Measurements from ENCODE around the gene EMD. TPM values are rescaled to one million over a fixed set of nuclear protein-coding genes. Genes with fewer than 3 reads are reported as not detected.
"Not testable (repeated sequence)": the region's sequence is repeated elsewhere in the genome, so short reads cannot be mapped to it uniquely, and the experiment has no call there.

The EMD gene
- polyA plus RNA-seq = 100 to 1,000 TPM in 1 of 3 donors, 10 to 100 TPM in 2; 66.4 to 115 (median 90.5) TPM

DNA sequence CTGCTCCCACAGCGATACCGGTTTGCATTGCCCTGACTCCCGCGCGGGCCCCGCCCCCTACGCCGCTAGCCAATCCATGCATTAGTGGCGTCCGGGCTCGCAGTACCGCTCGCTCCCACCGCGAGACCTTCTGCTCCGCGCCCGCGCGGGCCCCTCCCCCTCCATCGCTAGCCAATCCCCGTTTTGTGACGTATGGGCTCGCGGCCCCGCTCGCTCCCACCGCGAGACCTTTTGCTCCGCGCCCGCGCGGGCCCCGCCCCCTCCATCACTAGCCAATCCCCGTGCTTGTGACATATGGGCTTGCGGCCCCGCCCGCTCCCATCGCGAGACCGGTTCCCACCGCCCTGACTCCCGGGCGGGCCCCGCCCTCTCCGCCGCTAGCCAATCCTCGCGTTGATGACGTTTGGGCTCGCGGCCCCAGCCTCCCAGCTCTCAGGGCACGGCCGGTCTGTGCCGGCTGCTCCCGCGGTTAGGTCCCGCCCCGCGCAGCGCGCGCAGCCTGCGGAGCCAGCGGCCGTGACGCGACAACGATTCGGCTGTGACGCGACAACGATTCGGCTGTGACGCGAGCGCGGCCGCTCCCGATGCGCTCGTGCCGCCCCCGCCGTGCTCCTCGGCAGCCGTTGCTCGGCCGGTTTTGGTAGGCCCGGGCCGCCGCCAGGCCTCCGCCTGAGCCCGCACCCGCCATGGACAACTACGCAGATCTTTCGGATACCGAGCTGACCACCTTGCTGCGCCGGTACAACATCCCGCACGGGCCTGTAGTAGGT, at the start of gene EMD:
Gene EMD (plus strand): TSS at position 497 of the 770 bp plus-strand sequence. CDS start 190 bp downstream, at position 687.
- peak within 1 kb of the TSS; percentile 95 for H3K27ac ChIP-seq (ENCODE audit: low read depth, low read length)
- WGBS, 3 donors = 0 to 34% (median 1%) methylated on average over 35 to 101 of the region's 103 CpGs

DNA sequence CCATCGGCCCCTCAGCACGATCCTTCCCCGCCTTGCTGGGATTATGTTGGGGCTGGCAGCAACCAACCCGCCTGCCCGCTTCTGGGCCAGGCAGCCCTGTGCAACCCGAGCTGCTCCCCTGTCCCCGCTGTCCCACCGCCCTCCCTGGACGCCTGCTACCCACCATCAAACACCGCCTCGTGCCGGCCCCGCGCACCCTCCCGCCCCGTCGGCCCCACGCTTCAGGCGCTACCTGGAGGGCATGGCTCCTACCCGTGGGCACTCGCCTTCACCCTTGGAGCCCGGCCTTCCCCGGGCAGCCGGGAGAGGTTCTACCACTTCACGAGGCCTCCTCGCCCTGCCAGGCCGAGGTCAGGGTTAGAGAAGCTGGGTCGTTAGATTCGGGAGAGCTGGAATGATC, 46.5 kb upstream of the EMD start:
- 87 to 95% (median 93%) methylated on average over 6 to 28 of the region's 29 CpGs for WGBS, 3 donors
- H3K27ac ChIP-seq (ENCODE audit: low read depth, low read length) = no peak overlapping the region

DNA sequence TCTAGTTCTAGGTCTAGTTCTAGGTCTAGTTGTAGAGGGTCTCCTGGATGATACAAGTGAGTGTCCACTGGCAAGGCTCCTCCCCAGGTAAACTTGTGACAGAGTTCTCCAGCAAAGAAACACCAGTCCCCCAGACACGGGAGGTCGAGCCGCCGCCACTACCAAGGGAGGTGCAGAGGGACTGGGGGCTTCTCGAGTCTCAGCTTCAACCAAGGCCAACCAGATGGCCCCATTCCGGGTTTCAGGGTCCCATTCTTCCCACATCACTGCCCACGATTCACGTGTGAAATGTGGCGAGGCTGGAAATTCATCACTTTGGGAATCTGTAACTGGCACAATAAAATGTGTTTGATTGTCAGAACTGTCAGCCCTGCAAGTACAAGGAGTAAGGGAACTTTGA, 46.0 kb upstream of the EMD start:
- 81 to 95% (median 84%) methylated on average over 5 to 9 of the region's 9 CpGs for WGBS, 3 donors
- no peak overlapping the region for H3K27ac ChIP-seq (ENCODE audit: low read depth, low read length)

DNA sequence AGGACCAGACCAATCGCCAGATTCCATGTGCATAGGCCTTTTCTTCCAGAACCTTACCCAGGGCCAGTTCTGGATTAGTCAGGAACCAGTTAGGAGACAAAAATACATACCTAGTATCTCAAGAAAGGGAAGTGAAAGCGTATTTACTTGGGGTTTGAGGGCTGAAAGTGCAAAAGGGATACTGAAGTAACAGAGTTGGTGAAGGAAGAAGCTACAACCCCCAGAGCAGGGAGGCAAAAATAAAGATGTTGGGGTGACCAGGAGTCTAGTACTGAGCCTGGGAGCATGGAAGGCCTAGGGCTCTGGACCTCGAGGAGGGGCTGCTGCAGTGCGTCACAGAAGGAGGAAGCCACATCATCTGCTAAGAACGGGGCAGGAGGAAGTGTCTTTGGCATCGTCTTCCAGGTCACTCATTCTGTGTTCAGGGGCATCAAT, 45.2 kb upstream of the EMD start:
- no peak overlapping the region for H3K27ac ChIP-seq (ENCODE audit: low read depth, low read length)
- 60 to 73% (median 62%) methylated on average over 6 of the region's 6 CpGs for WGBS, 3 donors

DNA sequence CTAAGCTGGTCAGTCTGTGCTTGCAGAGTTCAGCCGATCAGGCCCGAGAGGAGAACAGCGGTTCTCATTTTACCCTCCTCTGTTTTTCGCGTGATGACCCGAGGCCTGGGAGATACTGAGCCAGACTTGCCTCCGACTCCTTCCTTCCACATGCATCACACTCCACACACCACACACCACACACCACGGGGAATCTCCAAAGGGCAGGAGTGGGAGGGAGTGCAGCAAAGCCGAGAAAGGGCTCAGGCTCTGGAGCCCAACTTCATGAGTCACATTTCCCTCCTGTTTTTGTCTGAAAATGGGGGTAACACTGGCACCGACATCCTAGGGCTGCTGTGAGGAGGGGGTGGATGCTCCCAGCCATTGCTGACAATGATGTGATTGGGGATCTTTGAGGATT, 44.6 kb upstream of the EMD start:
- WGBS, 3 donors = 68 to 77% (median 76%) methylated on average over 10 of the region's 10 CpGs
- no peak overlapping the region for H3K27ac ChIP-seq (ENCODE audit: low read depth, low read length)

DNA sequence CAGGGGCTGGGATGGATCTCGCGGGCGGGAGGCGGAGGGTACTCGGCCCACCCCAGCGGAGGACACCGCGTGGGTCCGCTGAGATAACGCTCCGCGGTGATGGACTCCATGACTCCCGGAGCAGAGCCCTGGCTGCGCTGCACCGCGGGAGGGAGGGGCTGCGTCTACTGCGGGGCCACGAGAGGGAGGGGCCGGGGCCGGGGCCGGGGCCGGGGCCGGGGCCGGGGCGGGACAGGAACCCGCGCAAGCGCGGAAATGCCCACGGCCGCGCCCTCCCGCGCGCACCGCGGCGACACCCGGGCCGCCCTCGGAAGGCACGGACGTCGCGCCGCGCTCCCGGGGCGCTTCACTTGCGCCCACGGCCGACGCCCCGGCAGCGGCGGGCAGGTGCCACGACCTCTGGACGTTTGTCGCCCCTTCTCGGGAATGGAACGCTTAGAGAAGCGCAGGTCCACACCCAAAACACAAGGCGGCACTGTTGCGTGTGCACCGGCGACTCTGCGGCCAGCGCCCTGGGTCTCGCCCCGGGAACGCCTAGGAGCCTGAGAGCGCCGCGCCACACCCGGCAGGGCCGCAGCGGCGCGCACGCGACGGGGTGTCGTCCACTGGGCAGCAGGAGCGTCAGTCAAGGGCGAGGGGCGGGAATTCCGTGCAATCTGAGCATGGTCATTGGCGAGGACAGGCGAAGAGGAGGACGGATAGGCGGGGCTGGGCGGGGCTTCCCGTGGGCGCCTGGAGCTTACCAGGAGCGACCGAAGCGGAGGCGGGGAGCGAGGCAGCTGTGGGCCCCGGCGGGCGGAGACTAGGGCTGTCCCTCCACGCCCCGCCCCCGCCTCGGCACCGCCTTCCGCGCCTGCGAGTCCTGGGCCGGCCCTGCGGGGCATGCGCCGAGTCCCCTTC, 37.4 kb upstream of the EMD start:
- WGBS, 3 donors = 0% methylated on average over 13 of the region's 115 CpGs; no CpG with 5 or more reads in 2 of the 3 donors
- not testable (repeated sequence) for H3K27ac ChIP-seq (ENCODE audit: low read depth, low read length)

DNA sequence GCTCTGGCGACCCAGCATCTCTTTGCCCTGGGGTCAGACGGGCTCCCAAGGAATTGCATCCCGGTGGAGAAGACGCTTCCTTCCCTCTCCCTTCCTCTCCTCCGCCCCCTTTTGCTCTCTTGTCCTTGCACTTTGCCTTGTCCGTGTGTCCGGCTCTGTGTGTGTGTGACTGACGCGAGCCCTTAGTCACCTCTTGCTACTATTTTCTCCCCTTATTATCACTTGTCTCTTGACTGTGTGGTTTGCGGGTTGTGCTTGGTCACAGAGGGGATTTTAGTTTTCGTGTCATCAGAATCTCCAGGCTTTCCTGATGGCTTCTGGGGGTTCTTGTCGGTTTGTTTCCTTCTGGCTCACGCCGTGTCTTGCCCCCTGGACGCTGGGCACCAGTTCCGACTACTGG, 36.0 kb upstream of the EMD start:
- no CpG with 5 or more reads among the region's 16 CpGs for WGBS, 3 donors

DNA sequence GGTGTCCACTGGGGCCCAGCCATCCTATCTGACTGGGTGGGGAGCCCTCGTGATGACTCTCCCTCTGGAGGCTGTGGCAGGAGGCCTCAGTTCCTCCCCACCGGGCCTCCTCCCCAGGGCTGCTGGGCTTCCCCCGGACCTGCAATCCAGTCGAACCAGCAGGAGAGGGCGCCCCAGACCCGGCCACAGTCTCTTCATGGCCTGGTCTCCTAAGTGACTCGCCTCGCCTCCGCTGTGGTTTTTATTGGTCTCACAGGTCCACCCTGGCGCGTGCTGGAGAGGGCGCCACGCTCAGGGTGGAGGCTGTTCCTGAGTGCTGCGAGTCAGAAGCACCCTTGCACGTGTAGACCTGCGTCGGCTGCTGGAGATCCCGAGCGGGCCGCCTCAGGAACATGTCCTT, 35.5 kb upstream of the EMD start:
- no CpG with 5 or more reads among the region's 20 CpGs for WGBS, 3 donors
- not testable (repeated sequence) for H3K27ac ChIP-seq (ENCODE audit: low read depth, low read length)

More for the DNA sequence above, 36.0 kb upstream of the EMD start:
- not testable (repeated sequence) for H3K27ac ChIP-seq (ENCODE audit: low read depth, low read length)

DNA sequence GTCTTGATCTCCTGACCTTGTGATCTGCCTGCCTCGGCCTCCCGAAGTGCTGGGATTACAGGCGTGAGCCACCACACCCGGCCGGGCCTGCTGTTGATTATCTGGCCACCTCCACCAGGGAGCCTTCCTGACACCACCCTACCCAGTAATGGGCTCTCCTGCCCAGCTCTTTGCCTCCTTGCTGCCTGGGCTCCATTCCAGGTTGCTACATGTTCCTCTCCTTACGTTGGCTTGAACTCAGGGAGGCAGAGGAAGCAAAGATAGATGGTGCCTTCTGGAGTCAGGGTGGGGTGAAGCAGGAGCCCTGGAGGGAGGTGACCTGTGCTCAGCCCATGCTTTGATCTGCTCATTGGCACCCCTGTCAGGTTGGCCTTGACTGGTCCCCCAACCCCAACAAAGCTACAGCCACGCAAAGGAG, 31.0 kb upstream of the EMD start:
- WGBS, 3 donors = 69 to 81% (median 74%) methylated on average over 5 to 7 of the region's 7 CpGs
- H3K27ac ChIP-seq (ENCODE audit: low read depth, low read length) = no peak overlapping the region

DNA sequence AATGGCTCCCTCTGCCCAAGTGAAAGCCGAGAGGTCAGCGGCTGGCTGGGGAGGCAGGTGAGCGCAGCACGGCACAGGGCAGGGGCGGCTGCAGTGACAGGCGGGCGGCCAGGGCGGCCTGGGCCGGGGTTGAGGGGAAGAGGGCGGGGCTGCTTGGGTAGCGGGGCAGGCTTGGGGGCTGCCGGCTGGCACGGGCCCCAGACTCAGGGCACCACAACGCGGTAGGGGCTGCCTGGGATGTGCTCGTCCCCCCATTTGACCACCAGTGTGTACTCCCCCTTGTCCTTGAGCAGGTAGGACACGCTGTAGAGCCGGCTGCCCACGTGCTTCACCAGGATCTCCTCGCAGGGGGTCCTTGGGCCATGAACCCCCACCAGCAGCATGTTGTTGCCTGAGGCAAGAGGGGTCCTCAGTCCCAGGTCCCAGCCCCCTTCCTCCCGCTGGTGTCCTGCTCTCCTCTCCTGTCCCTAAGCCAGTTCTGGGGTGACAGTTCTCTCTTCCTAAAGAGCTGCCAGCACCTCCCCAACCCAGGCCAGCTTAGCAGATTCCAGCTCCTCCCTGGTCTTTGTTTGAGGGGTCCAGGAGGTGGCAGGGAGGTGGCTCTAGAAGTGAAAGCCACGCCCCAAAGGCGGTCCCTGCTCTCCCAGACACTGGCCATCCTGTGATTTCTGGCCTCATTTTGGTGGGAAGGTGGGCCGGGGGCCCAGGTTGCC, 30.3 kb upstream of the EMD start:
- 88 to 91% (median 90%) methylated on average over 13 to 24 of the region's 24 CpGs for WGBS, 3 donors
- no peak overlapping the region for H3K27ac ChIP-seq (ENCODE audit: low read depth, low read length)

DNA sequence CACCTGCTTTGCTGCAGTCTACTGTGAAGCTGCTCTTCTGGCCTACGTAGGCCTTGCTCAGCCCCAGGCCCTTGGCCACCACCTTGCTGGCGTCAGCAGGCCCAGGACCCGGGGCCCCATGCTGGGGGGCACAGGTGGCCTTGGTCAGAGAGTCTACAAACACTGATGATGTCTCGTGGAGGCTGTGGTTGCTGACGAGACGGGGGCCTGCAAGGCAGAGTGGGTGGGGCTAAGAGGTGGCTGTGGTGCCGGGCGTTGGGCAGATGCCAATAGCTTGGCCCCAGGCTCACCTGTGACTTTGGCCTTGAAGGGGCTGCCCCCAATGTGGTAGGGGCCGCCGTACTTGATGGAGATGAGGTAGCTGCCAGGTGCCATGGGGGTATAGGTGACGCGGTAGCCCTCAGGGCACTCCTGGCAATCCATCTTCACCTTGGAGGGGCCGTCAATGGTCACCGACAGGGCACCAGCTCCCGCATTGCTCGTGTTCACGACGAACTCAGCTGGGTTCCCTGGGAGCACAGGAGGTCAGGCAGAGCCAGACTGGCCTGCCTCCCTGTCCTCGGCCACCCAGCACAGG, 29.6 kb upstream of the EMD start:
- H3K27ac ChIP-seq (ENCODE audit: low read depth, low read length) = no peak overlapping the region
- 75 to 81% (median 80%) methylated on average over 16 to 19 of the region's 19 CpGs for WGBS, 3 donors

DNA sequence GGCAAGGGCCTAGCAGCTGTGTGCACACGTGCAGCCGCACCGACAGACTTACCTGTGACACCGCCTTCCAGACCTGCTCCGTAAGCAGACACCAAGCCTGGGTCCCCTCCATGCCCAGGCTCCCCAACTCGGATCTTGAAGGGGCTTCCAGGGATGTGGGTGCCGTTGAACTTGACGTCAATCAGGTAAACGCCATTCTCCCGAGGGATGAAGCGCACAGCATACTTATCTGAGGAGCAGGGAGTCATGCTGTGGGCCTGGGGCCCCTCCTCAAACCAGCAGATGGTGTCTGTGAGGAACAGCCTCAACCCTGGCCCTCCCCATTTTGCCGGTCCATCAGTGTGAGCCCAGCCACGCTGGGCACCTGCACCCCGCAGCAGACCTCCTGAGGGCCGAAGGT, 29.1 kb upstream of the EMD start:
- H3K27ac ChIP-seq (ENCODE audit: low read depth, low read length) = no peak overlapping the region
- WGBS, 3 donors = 88 to 91% (median 88%) methylated on average over 15 of the region's 15 CpGs

DNA sequence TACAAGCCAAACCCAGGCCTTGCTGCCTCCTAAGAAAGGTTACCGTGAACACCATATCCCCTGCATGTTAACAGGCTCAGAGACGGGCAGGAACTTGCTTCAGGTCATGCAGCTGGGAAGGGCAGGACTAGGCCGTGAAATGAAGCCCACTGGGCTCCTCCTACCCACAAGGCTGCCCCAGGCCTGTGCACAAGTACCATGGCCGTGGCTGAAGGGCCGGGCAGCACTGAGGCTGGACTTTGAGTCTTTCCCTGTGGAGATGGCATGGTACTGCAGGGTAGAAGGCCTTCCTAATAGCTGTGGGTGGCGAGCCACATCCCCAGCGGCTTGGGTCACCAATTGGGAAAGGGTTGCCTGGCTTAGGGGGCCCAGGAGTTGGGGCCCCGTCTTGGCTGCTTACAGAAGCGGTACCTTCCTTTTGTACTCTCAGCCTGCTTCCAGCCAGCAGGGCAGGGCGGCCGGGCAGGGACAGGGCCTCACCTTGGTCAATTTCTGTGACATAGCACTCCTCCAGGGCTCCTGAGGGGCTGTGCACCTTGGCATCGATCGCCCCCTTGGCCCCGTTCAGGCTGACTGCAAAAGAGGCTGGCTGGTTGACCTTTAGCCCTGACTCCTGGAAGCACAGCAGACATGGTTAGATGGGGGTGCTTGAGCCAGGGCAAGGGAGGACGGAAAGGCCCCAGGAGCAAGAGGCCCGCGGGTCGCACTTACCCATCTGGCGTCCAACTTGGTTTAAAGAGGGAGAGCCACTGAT, 28.5 kb upstream of the EMD start:
- 82 to 94% (median 85%) methylated on average over 16 to 19 of the region's 19 CpGs for WGBS, 3 donors
- no peak overlapping the region for H3K27ac ChIP-seq (ENCODE audit: low read depth, low read length)

DNA sequence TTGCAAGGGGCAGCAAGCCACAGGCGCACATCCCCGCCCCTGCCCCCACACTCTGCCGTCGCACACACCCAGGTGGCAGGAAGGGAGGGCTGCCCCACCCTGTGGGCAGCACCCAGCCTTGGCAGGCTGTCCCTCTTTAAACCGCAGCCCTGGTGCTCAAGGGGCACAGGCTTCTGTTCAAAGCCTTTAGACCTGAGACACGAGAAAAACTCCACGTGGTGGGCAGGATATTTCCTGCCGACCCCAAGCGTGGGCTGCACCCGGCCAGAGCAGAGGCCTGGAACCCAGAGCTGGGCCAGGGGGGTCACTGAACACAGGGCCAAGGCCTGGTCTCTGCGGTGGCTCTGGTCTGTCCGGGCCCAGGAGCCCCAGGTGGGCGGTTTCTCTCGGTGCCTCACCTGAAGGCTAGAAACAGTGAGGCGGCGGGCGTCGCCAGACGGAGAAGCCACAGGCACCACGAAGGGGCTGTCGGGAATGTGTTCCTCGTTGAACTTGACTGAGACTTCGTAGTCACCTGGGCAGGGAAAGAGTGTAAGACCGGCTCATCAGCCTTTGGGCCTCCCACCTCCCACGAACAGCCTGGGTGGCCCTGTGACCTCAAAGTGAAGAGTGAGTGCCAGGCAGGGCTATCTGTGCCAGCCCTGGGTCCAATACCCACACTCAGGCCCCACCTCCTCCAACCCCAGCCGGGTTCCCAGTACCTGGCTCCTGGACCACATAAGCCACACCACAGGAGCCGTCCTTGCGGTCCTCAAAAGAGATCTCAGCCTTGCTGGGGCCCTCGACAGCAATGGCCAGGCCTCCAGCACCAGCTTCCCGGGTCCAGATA, 27.7 kb upstream of the EMD start:
- WGBS, 3 donors = 74 to 87% (median 77%) methylated on average over 22 to 30 of the region's 30 CpGs
- no peak overlapping the region for H3K27ac ChIP-seq (ENCODE audit: low read depth, low read length)

DNA sequence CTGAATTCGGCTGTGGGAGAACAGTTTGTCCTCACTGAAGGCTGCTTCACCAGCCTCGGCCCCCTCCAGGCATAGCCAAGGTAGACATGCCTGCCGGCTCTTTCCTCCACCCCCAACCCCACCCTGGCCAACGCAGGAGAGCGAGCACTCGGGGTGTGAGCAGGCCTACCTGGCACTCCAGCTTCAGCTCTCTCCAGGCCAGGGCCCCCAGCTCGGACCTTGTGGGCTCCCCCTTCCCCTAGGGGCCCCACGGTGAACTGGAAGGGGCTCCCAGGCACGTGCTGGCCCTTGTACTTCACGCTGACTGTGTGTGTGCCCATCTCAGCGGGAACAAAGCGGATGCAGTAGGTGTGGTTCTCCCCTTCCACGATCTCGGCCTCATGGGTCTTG, 27.1 kb upstream of the EMD start:
- WGBS, 3 donors = 86 to 93% (median 86%) methylated on average over 9 to 14 of the region's 14 CpGs
- H3K27ac ChIP-seq (ENCODE audit: low read depth, low read length) = no peak overlapping the region

DNA sequence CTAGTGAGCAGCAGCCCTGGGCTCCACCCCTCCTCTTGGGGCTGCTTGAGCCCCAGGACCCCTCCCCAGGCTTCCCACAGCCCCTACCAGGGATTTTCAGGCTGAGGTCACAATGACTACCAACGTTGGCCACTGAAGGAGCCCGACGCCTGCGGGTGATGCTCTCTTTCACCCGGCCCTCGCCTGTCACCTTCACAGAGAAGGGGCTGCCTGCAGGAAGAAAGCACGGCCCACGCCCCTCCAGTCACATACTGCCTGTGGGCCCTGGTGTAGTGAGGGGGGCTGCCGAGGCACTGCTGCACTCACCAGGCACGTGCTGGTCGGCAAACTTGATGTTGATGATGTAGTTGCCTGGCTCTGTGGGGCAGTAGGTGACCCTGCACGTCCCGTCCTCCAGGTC, 26.6 kb upstream of the EMD start:
- 84 to 93% (median 87%) methylated on average over 5 to 13 of the region's 13 CpGs for WGBS, 3 donors
- H3K27ac ChIP-seq (ENCODE audit: low read depth, low read length) = no peak overlapping the region

Data from adipose tissue (tissue), 3 donors.